Fibroblast of villous mesenchyme (primary cell): ENCODE measurements around the gene SMIM31. TPM values are rescaled to one million over a fixed set of nuclear protein-coding genes. Genes with fewer than 3 reads are reported as not detected.

Experiments used
- DNase-seq: peaks from one replicate; pipeline ENCODE4 v3.0.0-alpha.2; 2010; ENCODE audit warnings: low read depth
- H3K4me3 ChIP-seq: 2 replicates; pipeline ENCODE4 v1.5.1; 2011; ENCODE audit warnings: low read depth, mild to moderate bottlenecking, low read length
- CTCF ChIP-seq: IDR thresholded peaks from 2 replicates; pipeline ENCODE4 v1.5.1; 2012; ENCODE audit warnings: low read depth, mild to moderate bottlenecking, low read length; ENCODE audit not compliant: insufficient read depth
- small RNA-seq: library from RNA; depleted of rRNA; stranded (forward); fragments of <200 nt; gene quantifications from one replicate; pipeline ENCODE3, GENCODE V24; 2012
- total RNA-seq: library from RNA; depleted of rRNA; stranded (reverse); fragments of >200 nt; gene quantifications from 2 replicates; pipeline ENCODE4 v1.2.3, GENCODE V29; 2012

SMIM31 gene
- total RNA-seq, 1 donor: not detected

- TF ChIP-seq CTCF: no peak
- H3K4me3 ChIP-seq: no peak overlapping the region
- no peak for DNase-seq
Observed at GRCh38 chr4:164821711-164822110, 67.8 kb downstream of the SMIM31 start.

- no peak overlapping the region for H3K4me3 ChIP-seq
- no peak for DNase-seq
- no peak for TF ChIP-seq CTCF
Observed at GRCh38 chr4:164824581-164824980, 70.7 kb downstream of the SMIM31 start.

GRCh38 chr4:164828955-164829354 lies 75.0 kb downstream of the SMIM31 start:
- no peak for TF ChIP-seq CTCF
- DNase-seq: no peak
- H3K4me3 ChIP-seq: no peak overlapping the region

GRCh38 chr4:164846566-164846965 lies 92.6 kb downstream of the SMIM31 start:
- no peak for DNase-seq
- H3K4me3 ChIP-seq: no peak overlapping the region
- TF ChIP-seq CTCF: no peak

GRCh38 chr4:164847016-164847415 lies 93.1 kb downstream of the SMIM31 start:
- no peak for DNase-seq
- no peak overlapping the region for H3K4me3 ChIP-seq
- TF ChIP-seq CTCF: no peak

GRCh38 chr4:164847967-164848649 lies 94.2 kb downstream of the SMIM31 start:
- no peak overlapping the region for H3K4me3 ChIP-seq
- TF ChIP-seq CTCF: no peak

More at GRCh38 chr4:164847967-164848649, 94.2 kb downstream of the SMIM31 start:
- DNase-seq: no peak

Small RNA genes lying within 50 kb of the gene (small RNA-seq; reads per million reads assigned to genes)
- gene RNU6-668P: not detected

Other genes with a start within 250 kb of the SMIM31 start
- gene APELA, start 123.0 kb downstream of the SMIM31 start, total RNA-seq: not detected in 2 replicates
- 1.7 and 2.9 TPM in 2 replicates for gene TRIM61, start 223.5 kb downstream of the SMIM31 start, total RNA-seq